ENCODE results near the gene CNTNAP2. TPM values are rescaled to one million over a fixed set of nuclear protein-coding genes. Genes with fewer than 3 reads are reported as not detected.

Gene CNTNAP2
- total and polyA plus RNA-seq, 2 of the 8 experiments (the other 6 are each of a cell fraction or from before 2014, with no cell fraction given) = 27.9 to 71.0 TPM

DNA sequence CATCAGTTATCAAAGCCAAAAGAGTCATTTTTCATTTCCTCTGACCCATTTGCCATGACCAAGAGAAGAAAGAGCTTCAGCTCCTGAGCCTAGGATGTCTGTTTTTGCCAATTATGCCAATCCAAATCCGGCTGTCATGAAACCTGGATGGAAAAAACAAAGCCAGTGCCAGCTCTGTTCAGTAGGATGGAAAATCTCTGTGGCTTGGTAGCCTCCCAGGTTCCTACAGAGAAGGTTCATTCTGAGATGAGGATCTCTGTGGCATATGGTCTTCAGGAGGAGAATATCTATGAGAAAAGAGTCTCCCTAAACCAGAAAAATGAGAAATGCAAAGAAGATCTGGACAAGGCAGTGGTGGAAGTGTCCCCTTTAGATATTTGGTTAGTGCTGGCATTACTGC, 475.4 kb downstream of the CNTNAP2 start:
- H3K27me3 ChIP-seq (replicated peaks in 1 of 4; ENCODE audit: control insufficient read depth in 3 of 4, extremely low read depth in 1 of 4, insufficient read depth in 3 of 4, low read length in 3 of 4) = no peaks in the 10 kb centered on the region
- no peak overlapping the region for H4K5ac ChIP-seq (ENCODE audit: insufficient read length, low read depth, low read length)
- H2BK15ac ChIP-seq (ENCODE audit: low read length) = no peak overlapping the region
- H3K36me3 ChIP-seq (ENCODE audit: control insufficient read depth in 2 of 4, insufficient read depth in 4 of 4, low read length in 3 of 4) = no peaks in the 10 kb centered on the region
- no peaks in the 10 kb centered on the region for H3K4me1 ChIP-seq (replicated peaks in 1 of 4; ENCODE audit: control insufficient read depth in 3 of 4, insufficient read depth in 4 of 4, low read length in 3 of 4)
- no peak overlapping the region for H3K14ac ChIP-seq (ENCODE audit: insufficient read length)
- H4K91ac ChIP-seq (replicated peaks; ENCODE audit: insufficient read length, low read length) = no peak overlapping the region
- no peak overlapping the region for H2BK5ac ChIP-seq (ENCODE audit: low read depth, low read length)
- H4K20me1 ChIP-seq (replicated peaks in 1 of 2; ENCODE audit: control insufficient read depth in 1 of 2, insufficient read depth in 2 of 2, low read length in 2 of 2) = no peaks in the 10 kb centered on the region
- FAIRE-seq (no peak), DNase-seq (ENCODE audit: low read depth in 1 of 2, low spot score in 2 of 2) (no peak)
- ChIA-PET POLR2A (ENCODE audit: partially characterized antibody) (no interaction called here), CTCF (ENCODE audit: partially characterized antibody) (no interaction called here)
- WGBS, 2 experiments (ENCODE audit: extremely low coverage in 1 of 2, insufficient coverage in 1 of 2, insufficient read length in 1 of 2, insufficient replicate concordance in 2 of 2, low coverage in 1 of 2, low lambda C conversion rate in 2 of 2, missing lambda C conversion rate in 1 of 2) = 100% methylated on average over 1 of the region's 1 CpG; no CpG with 5 or more reads in 1 of the 2 experiments
- H3K18ac ChIP-seq (ENCODE audit: extremely low read depth, low read length) = no peak overlapping the region
- H3K23ac ChIP-seq (ENCODE audit: insufficient read length) = no peak overlapping the region
- no peaks in the 10 kb centered on the region for H3K23me2 ChIP-seq (ENCODE audit: low read depth, low read length)
- no peak overlapping the region for H3K4me3 ChIP-seq (ENCODE audit: extremely low read depth in 1 of 4, insufficient read depth in 2 of 4, low read depth in 3 of 4, low read length in 4 of 4)
- no peak overlapping the region for H2BK20ac ChIP-seq (ENCODE audit: low read length)
- no peak overlapping the region for H4K8ac ChIP-seq (ENCODE audit: extremely low read depth, insufficient read depth, low read length)
- H3K9me3 ChIP-seq (ENCODE audit: insufficient read depth in 2 of 2, low read depth in 1 of 2, low read length in 1 of 2) = no peaks in the 10 kb centered on the region
- TF ChIP-seq RNF2 (IDR thresholded peaks at IDR 0.05; ENCODE audit: borderline replicate concordance, low read depth, low read length, missing control alignments, poor library complexity, severe bottlenecking) (no peak), SIN3A (conservative IDR thresholded peaks at IDR 0.05 in 1 of 2, IDR thresholded peaks at IDR 0.05 in 1 of 2; ENCODE audit: low read depth in 1 of 2, low read length in 2 of 2) (no peak), SRF (IDR thresholded peaks at IDR 0.05; ENCODE audit: low read depth, low read length) (no peak), ZNF274 (IDR thresholded peaks at IDR 0.05; ENCODE audit: borderline replicate concordance, extremely low read depth, low read length) (no peak), POLR2A (IDR thresholded peaks at IDR 0.05; ENCODE audit: control extremely low read depth in 1 of 2, low read depth in 2 of 2, low read length in 2 of 2) (no peak)
- H3K79me1 ChIP-seq (ENCODE audit: low read depth, low read length) = no peaks in the 10 kb centered on the region
- H3K9ac ChIP-seq (replicated peaks in 1 of 4; ENCODE audit: extremely low read depth in 1 of 4, low read depth in 3 of 4, low read length in 3 of 4) = no peak overlapping the region
- H3K56ac ChIP-seq (replicated peaks; ENCODE audit: insufficient read length, low read depth, low read length) = no peak overlapping the region
- no peak overlapping the region for H2AK5ac ChIP-seq (ENCODE audit: low read depth, low read length)
- H2BK120ac ChIP-seq (replicated peaks; ENCODE audit: low read depth, low read length) = no peak overlapping the region
- H3K27ac ChIP-seq (ENCODE audit: low read depth, low read length) = no peak overlapping the region
- no peak overlapping the region for H2AFZ ChIP-seq (ENCODE audit: low read length)
- no peak overlapping the region for H3K4ac ChIP-seq (replicated peaks; ENCODE audit: insufficient read length, low read depth, low read length)
- no peak overlapping the region for H2BK12ac ChIP-seq (ENCODE audit: low read depth, low read length)
- H3K4me2 ChIP-seq (ENCODE audit: insufficient read depth in 1 of 2, low read depth in 2 of 2, low read length in 2 of 2) = no peak overlapping the region
- no peaks in the 10 kb centered on the region for H3K79me2 ChIP-seq (ENCODE audit: control insufficient read depth in 1 of 2, insufficient read depth in 2 of 2, low read length in 2 of 2)
